Vagina (tissue), 2 donors: Measurements from ENCODE around the gene CCNK.

Experiments
- POLR2A ChIP-seq, 2 donors: fragments of 450-650 bp; IDR thresholded peaks; one replicate each; pipeline ENCODE4 v1.6.1; 2017; ENCODE audit warnings: antibody characterized with exemption in 2 of 2, mild to moderate bottlenecking in 2 of 2, moderate library complexity in 2 of 2
- POLR2AphosphoS5 ChIP-seq, 2 donors: sonication (generic); formaldehyde crosslinking; IDR thresholded peaks; one replicate each; pipeline ENCODE4 v1.9.0; 2017; ENCODE audit warnings: antibody characterized with exemption in 2 of 2, mild to moderate bottlenecking in 2 of 2, low read depth in 1 of 2; ENCODE audit not compliant: insufficient read depth in 1 of 2
- TF ChIP-seq, protein P1 (sequence below), 3 experiments: fragments of 450-650 bp in 2 of 3; fragments of 200-600 bp in 1 of 3; sonication (generic) in 1 of 3; IDR thresholded peaks; one replicate each; pipeline ENCODE4 v1.5.1; 2017 to 2019; ENCODE audit warnings: antibody characterized with exemption in 3 of 3, mild to moderate bottlenecking in 2 of 3, moderate library complexity in 2 of 3

DNA sequence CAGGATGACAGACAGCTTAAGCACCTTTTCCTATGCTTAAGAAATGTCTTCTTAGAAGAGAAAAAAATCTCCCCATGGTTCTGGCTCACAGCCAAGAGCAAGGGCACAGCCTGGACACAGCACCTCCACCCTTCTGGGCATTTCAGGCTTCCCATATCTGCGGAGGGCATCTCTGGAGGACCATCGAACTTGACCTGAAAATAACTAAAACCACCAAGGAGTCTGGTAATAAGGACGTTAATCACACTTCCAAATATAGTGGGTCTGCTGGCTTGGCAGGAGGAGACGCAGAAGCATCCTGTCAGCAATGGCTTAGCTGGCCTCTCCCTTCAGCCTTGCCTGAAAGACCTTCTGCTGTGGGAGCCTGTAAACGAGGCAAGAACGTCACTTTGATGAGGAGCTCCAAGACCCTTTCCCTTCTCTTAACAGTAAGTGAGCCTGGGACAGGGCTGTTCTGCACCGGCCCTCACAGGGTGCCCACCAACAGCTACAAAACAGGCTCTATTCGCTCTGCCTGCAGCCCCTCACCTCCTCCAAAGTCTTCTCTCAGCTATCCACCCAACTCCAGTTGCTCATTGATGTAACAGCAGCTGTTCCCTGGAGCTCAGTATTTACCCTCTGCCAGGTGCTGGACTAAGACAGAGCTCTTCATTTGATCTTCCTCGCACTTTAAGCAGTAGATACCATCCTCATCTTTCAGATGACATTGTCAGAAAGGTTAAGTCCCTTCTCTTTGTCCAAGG is 13.7 kb upstream of the CCNK start:
- no peak for TF ChIP-seq POLR2A (IDR thresholded peaks at IDR 0.05)
- TF ChIP-seq, protein P1, sequence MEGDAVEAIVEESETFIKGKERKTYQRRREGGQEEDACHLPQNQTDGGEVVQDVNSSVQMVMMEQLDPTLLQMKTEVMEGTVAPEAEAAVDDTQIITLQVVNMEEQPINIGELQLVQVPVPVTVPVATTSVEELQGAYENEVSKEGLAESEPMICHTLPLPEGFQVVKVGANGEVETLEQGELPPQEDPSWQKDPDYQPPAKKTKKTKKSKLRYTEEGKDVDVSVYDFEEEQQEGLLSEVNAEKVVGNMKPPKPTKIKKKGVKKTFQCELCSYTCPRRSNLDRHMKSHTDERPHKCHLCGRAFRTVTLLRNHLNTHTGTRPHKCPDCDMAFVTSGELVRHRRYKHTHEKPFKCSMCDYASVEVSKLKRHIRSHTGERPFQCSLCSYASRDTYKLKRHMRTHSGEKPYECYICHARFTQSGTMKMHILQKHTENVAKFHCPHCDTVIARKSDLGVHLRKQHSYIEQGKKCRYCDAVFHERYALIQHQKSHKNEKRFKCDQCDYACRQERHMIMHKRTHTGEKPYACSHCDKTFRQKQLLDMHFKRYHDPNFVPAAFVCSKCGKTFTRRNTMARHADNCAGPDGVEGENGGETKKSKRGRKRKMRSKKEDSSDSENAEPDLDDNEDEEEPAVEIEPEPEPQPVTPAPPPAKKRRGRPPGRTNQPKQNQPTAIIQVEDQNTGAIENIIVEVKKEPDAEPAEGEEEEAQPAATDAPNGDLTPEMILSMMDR (IDR thresholded peaks at IDR 0.05) = no peak
- no peak for TF ChIP-seq POLR2AphosphoS5 (IDR thresholded peaks at IDR 0.05; ENCODE audit: insufficient read depth in 1 of 2, low read depth in 1 of 2)
